Muscle layer of colon (tissue), 2 donors: Measurements from ENCODE around the gene PASK.

Experiments used
- H3K27ac ChIP-seq: one replicate; pipeline ENCODE4 v1.7.0; 2013; ENCODE audit warnings: low read depth, mild to moderate bottlenecking, low read length, moderate library complexity
- H3K27me3 ChIP-seq, 2 donors: one replicate each; pipeline ENCODE4 v1.7.0; 2013; ENCODE audit warnings: low read length in 2 of 2, mild to moderate bottlenecking in 2 of 2; ENCODE audit not compliant: insufficient read depth in 2 of 2, control insufficient read depth in 1 of 2
- H3K36me3 ChIP-seq: one replicate; pipeline ENCODE4 v1.7.0; 2013; ENCODE audit warnings: mild to moderate bottlenecking, low read length; ENCODE audit not compliant: insufficient read depth
- H3K4me1 ChIP-seq: one replicate; pipeline ENCODE4 v1.7.0; 2013; ENCODE audit warnings: mild to moderate bottlenecking, low read length; ENCODE audit not compliant: insufficient read depth
- H3K4me3 ChIP-seq, 2 donors: one replicate each; pipeline ENCODE4 v1.7.0; 2013; ENCODE audit warnings: low read length in 2 of 2, low read depth in 1 of 2, mild to moderate bottlenecking in 1 of 2, moderate library complexity in 1 of 2
- H3K9ac ChIP-seq: one replicate; pipeline ENCODE4 v1.7.0; 2013; ENCODE audit warnings: low read length
- H3K9me3 ChIP-seq: one replicate; pipeline ENCODE4 v1.7.0; 2013; ENCODE audit warnings: mild to moderate bottlenecking, low read length
- donor health status: abdominal sarcoma.
- donor health status: Adenocarcinoma of cecum.

Gene PASK

DNA sequence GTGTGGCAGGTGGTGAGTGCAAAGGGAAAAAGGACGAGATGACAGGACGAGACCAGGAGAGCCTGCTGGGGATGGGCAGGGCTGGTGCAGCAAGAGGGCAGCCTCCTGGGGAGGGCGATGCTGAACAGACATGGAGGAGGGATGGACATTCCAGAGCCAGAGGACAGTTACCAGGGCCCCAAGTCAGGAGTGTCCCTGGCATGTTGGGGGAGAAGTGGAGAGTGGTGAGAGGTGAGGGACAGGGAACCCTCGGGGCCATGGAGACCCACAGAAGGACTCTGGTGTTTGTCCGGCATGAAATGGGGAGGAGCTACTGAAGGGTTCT lies 66.2 kb downstream of the PASK start:
- Histone ChIP-seq H3K9me3 (no peaks in the 10 kb centered on the region), H3K36me3 (peaks cover 24% of the 10 kb centered on the region), H3K4me3 (no peak overlapping the region), H3K4me1 (no peaks in the 10 kb centered on the region), H3K9ac (no peak overlapping the region), H3K27ac (no peak overlapping the region), H3K27me3 (no peaks in the 10 kb centered on the region)

DNA sequence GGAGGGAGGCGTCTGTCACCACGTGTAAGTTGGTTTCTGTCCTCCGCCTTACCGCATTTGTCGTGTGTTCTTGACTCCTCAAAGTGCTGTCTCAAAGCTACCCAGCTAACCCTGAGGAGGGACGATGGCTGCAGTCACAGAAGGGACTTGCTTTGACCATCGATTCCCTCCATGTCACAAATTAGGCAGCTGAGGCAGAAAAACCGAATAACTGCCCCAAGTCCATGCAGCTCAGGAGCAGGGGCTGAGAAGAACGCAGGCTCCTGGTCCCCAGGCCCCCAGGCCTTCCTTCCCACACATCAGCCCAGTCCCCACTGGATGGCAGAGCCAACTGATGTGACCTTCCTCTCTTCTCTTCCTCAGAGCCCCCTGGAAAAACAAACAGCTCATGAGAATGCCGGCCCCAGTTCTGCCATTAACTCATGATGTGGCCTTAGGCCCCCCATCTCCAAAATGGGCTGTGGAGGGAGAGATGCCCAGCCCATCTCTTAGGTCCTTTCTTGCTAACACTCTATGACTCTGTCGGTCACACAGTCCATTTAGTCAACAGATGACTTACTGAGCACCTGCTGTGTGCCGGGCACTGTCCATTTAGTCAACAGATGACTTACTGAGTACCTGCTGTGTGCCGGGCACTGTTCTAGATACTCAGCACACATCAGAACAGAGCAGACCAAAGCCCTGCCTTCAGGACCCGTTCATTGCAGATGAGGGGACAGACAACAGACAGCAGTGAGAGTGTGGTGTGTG lies 66.8 kb downstream of the PASK start:
- Histone ChIP-seq H3K27me3 (no peaks in the 10 kb centered on the region), H3K9me3 (no peaks in the 10 kb centered on the region), H3K4me1 (no peaks in the 10 kb centered on the region), H3K27ac (no peak overlapping the region), H3K9ac (no peak overlapping the region), H3K36me3 (peaks cover 19% of the 10 kb centered on the region), H3K4me3 (no peak overlapping the region)

DNA sequence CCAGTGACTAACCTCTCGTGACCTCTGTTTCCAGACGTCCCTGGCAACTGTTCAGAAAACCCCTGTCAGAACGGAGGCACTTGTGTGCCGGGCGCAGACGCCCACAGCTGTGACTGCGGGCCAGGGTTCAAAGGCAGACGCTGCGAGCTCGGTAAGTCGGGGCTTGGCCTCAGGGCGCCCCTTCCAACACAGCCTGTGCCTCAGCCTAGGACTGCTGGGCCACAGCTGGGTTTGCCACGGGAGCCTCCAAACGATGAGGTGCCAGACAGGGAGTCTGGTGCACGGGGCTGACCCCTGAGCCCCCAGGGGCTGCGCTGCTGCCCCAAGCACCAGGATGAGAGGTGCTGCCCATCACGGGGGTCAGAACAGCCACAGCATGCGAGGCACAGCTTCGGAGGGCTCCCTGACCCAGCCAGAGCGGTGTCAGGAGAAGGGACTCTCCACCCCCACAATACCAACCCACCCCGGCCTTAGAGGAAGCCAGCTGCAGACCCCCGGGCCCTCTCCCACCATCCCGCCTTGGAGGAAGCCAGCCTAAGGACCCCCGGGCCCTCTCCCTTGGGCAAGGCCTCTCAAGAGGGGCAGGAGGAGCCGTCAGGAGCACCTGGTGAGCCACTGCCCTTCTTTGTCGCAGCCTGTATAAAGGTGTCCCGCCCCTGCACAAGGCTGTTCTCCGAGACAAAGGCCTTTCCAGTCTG lies 67.5 kb downstream of the PASK start:
- H3K36me3 ChIP-seq = peaks cover 12% of the 10 kb centered on the region
- no peaks in the 10 kb centered on the region for H3K4me1 ChIP-seq
- H3K27ac ChIP-seq = no peak overlapping the region
- H3K9ac ChIP-seq = no peak overlapping the region
- no peak overlapping the region for H3K4me3 ChIP-seq
- H3K27me3 ChIP-seq = no peaks in the 10 kb centered on the region
- H3K9me3 ChIP-seq = no peaks in the 10 kb centered on the region

DNA sequence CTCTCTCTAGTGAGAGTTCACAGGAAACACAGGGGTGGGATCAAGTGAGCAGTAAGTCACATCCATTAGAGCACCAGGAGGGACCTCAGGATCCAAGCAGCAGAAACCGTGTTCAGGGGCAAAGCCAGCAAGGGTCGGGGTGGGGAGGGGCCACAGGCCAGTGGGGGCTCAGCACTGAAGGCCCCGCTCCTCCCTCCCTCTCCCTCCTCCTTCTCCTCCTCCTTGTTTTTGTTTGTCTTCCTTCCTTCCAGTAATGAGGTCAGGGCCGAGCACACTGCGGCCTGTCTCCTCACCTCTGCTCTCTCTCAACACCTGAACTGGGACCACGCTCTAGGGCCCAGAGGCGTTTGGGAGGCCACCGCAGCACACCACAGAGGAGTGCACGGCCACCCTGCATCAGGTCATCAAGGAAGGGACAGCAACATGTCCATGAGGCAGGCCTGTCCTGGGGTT lies 68.1 kb downstream of the PASK start:
- no peaks in the 10 kb centered on the region for H3K4me1 ChIP-seq
- H3K9ac ChIP-seq = no peak overlapping the region
- no peak overlapping the region for H3K27ac ChIP-seq
- peaks cover 6% of the 10 kb centered on the region for H3K36me3 ChIP-seq
- no peak overlapping the region for H3K4me3 ChIP-seq
- H3K9me3 ChIP-seq = no peaks in the 10 kb centered on the region
- no peaks in the 10 kb centered on the region for H3K27me3 ChIP-seq

DNA sequence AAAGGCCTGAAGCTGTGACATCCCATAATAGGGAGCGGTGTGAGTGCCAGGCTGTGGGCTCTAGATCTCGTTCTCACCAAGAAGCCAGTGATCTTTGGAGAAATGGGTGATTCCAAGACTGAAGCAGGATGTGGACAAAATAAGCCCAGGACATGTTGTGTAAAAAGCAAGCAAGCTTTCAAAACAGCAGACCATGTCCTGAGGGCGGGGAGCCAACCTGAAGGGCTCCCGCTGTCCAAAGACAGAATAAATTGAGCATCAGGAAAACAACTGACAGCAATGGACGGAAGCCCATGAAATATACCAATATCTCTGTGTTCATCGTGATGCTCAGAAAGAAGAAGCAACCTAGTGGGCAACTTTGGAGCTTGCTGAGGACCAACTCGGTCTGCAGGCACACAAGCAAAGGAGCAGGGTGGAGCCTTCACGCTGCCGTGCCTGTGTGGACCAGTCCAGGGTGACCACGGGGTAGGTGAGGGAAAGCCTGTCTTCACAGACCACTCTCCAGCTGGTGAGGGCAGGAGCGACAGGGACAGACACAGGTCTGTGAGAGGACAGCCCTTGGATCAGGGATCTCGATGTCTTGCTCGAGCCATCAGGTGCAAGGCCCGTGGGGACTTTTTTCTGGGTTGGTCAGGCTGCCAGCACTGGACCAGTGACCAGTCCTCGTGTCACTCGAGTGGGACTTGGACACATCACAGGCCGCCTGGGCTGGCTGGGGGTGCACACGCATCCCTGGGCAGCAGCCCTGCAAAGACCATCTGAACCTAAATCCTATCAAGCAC lies 68.7 kb downstream of the PASK start:
- Histone ChIP-seq H3K27me3 (no peaks in the 10 kb centered on the region), H3K27ac (no peak overlapping the region), H3K4me1 (no peaks in the 10 kb centered on the region), H3K4me3 (no peak overlapping the region), H3K36me3 (peaks cover 4% of the 10 kb centered on the region), H3K9me3 (no peaks in the 10 kb centered on the region), H3K9ac (no peak overlapping the region)

DNA sequence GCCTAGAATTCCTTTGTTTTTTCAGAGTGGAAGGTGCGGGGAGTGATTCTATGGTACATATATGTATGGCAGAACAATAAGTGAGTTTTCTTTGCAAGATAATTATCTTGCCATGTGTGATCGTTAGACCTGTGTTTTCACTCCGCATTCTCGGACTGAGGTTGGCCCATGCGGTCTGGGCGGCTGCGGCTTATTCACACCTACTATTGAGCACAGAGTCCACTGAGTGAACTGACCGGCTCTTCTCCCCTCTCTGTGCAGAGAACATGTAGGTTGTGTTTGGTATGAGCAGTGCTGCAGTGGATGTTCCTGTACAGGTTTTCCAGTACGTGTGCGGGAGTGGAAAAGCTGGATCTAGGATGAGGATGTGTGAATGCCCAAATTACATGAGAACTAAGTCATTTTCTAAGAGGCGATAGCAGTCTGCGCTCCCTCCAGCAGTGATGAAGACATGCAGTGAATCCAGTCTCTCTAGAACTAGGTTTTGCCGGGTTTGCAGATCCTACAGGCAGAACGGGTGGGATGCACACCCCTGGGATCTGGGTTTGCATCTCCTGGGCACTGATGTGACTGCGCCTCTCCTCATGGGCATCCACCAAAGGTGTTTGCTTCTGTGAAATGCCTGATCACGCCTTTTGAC lies 74.3 kb downstream of the PASK start:
- no peak overlapping the region for H3K4me3 ChIP-seq
- no peak overlapping the region for H3K9ac ChIP-seq
- peaks cover 17% of the 10 kb centered on the region for H3K36me3 ChIP-seq
- no peak overlapping the region for H3K27ac ChIP-seq
- no peaks in the 10 kb centered on the region for H3K9me3 ChIP-seq
- no peaks in the 10 kb centered on the region for H3K4me1 ChIP-seq
- no peaks in the 10 kb centered on the region for H3K27me3 ChIP-seq

DNA sequence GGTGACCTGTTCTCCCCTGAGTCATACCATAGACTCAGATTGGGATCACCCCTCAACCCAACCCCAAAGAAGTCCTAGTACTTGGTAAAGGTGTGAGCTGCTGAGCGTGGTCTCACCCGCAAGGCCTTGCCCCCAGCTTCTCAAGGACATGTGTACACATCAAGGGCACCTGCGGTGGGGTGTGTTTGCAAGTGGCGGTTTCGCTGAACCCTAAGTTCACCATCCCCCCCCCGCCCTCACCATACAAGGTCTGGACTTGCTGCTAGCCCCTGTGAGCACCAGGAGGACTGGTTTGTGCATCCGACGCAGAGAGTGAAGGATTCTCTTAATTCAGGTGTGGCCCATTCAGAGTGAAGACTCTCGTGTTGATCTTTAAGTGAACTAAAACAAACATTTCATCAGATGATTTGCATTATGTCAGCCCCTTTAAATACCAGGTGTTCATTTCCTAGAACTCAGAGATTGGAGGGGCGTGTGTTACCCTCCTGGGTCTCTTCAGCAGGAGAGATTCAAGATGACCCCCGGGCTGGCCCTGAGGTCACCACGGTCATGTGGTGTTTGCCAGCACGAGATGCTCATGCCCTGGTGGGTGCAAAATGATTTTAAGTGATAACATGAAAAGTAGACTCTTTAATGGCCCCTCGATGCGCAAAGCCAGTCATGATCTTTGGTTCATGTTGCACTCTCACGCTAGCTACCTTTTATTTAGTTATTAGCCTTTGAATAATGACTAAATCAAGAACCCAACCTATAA lies 75.0 kb downstream of the PASK start:
- H3K4me3 ChIP-seq = no peak overlapping the region
- no peaks in the 10 kb centered on the region for H3K9me3 ChIP-seq
- H3K4me1 ChIP-seq = no peaks in the 10 kb centered on the region
- H3K27me3 ChIP-seq = no peaks in the 10 kb centered on the region
- no peak overlapping the region for H3K9ac ChIP-seq
- peaks cover 17% of the 10 kb centered on the region for H3K36me3 ChIP-seq
- H3K27ac ChIP-seq = no peak overlapping the region

DNA sequence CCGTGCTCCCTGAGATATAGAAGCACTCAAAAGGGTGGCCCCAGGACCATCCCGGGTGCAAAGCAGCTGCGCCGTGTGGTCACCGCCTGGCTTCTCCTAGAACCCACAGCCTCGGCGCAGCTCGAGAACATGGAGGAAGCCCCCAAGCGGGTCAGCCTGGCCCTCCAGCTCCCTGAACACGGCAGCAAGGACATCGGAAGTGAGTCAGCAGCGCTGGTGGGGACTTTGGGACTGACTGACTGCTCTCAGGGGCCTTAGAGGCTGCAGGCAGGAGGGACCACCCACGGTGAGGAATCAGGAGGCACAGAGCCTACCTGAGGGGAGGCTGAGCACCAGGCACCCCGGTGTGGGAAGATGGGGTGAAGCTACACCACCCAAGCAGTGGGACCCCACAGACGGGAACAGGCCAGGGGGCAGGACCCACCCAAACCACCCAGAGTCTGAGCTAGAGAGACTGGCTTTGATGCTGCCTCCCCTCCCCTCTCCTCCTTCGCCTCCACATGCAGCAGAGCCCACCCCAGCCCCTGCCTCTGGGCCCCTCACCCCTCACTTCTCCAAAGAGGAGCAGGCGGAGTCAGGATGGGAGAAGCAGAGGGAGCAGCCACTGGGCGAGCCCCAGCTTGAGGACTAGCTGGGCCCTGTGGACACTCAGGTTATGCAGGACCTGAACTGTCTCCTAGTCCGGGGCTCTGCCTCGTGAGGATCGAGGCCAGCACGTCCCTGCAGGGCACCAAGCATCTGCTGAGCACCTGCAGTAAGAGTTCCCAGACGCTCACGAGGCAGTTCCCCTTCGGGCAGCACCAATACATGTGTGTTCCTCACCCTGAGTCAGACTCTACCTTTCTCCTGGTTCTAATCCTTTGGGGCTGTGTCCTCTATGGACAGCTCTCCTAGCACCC lies 75.9 kb downstream of the PASK start:
- H3K4me1 ChIP-seq = no peaks in the 10 kb centered on the region
- peaks cover 17% of the 10 kb centered on the region for H3K36me3 ChIP-seq
- H3K9ac ChIP-seq = no peak overlapping the region
- H3K4me3 ChIP-seq = no peak overlapping the region
- no peaks in the 10 kb centered on the region for H3K27me3 ChIP-seq
- H3K9me3 ChIP-seq = no peaks in the 10 kb centered on the region
- no peak overlapping the region for H3K27ac ChIP-seq

DNA sequence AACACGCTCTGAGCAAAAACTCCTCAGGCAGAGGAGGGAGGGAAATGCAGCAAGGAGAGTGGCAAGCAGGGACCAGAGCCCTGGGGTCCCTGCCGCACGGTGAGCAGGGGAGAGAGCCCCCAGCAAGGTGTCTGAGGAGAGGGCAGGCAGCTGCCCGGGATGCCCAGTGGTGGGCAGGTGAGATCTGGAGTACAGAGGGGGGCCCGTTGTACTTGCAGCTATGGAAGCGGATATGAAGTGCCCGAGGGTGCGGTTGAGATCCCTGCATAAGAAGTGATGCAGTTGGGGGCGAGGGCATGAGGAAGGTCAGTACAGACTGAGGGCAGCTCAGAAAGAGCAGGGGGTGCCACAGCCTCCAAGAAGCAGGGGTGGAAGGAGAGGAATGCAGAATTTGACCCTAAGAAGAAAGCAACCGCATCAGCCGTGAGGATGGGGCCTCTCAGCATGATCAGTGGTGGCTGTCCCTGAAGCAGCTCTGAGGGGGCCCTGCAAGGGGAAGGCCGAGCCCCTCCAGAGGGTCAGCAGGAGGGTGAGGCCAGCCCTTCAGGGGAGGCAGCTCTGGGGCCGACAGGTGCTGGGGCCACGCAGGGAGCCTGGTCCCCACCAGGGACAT lies 76.6 kb downstream of the PASK start:
- no peak overlapping the region for H3K27ac ChIP-seq
- no peaks in the 10 kb centered on the region for H3K9me3 ChIP-seq
- H3K27me3 ChIP-seq = no peaks in the 10 kb centered on the region
- H3K4me3 ChIP-seq = no peak overlapping the region
- H3K4me1 ChIP-seq = no peaks in the 10 kb centered on the region
- H3K9ac ChIP-seq = no peak overlapping the region
- H3K36me3 ChIP-seq = peaks cover 17% of the 10 kb centered on the region

DNA sequence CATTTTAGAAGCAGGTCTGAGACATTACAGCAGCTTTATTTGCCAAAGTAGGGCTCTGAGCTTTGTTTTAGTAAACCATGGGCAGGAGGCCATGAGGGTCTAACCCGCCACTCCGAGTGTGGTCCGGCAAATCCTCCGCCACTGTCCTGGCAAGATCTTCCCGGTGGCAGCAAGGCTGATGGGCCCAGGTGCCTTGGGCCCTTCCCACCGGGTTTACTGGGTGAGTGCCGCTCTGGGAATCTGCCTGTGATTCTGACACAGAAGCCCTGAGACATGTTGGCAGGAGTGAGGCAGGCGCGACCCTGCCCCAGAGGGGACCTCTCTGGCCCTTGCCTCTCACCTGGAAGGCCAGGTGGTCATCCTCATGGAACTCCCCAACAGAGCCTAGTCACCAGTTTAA lies 77.1 kb downstream of the PASK start:
- no peak overlapping the region for H3K27ac ChIP-seq
- H3K27me3 ChIP-seq = no peaks in the 10 kb centered on the region
- no peak overlapping the region for H3K9ac ChIP-seq
- no peaks in the 10 kb centered on the region for H3K4me1 ChIP-seq
- H3K36me3 ChIP-seq = peaks cover 17% of the 10 kb centered on the region
- H3K4me3 ChIP-seq = no peak overlapping the region
- H3K9me3 ChIP-seq = no peaks in the 10 kb centered on the region
